ENCODE data around the gene ITPRIP. TPM values are rescaled to one million over a fixed set of nuclear protein-coding genes. Genes with fewer than 3 reads are reported as not detected.

ITPRIP gene
- total RNA-seq, 1 experiment from 2014 or later: 22.5 TPM

DNA sequence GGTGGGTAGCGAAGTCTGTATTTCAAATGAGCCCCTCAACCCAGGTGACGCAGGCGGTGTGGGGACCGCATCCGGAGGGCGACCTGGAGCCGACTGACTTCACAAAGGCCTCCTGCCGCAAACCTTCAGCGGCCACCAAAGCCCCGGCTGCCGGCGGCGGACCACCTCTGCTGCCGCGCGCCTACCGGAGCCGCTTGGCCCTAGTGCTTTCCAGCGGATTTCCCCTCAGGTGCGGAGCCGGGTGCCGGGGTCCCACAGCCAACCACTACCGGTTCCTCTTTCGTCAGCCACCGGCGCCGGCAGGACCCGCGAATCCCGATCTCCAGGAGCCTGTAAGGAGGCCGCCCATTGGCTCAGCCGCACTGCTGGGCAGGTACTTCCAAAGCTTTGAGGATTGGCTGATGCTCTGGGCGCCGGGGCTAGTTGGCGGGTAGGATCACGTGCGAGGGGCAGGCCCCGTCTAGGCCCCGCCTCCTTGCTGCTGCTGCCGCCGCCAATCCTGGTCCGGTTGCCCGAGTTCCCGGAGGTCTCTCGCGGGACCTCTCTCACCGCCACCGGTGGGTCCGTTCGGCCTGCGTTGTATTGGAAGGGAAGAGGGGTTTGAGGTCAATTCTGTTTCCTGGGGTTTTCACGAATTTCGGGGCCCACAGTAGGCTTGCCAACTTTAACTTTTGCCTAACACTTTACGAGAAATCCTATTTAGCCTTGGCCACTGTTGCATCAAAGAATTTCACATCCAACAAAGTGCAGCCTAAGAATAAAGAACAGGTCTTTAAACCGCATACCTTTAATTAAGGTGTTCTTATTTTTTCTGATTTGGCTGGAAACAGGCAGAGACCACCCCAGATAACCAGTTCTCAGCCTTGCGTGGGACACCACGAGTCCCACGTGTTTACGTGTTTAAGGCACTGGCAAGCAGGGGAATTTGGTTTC is 69.3 kb downstream of the ITPRIP start, which contains the start of gene GSTO2:
Gene GSTO2 (plus strand): TSS at position 472 of the 933 bp plus-strand sequence. CDS start 5,732 bp downstream, outside the sequence.
- Histone ChIP-seq H2BK20ac (ENCODE audit: low read depth, low read length, poor library complexity, severe bottlenecking) (no peak within 1 kb of the TSS), H4K20me1 (ENCODE audit: control insufficient read depth, insufficient read depth, insufficient read length) (no peaks in the 10 kb centered on the region), H3K9ac (ENCODE audit: extremely low read depth, insufficient read length, low read length) (peak within 1 kb of the TSS; percentile 93), H3K79me1 (ENCODE audit: insufficient read depth, low read depth, low read length, poor library complexity, severe bottlenecking) (no peaks in the 10 kb centered on the region), H3T11ph (ENCODE audit: low read length) (no peak within 1 kb of the TSS), H3K4ac (ENCODE audit: low read depth, low read length) (no peak within 1 kb of the TSS), H3K23me2 (ENCODE audit: insufficient read length, low read depth, low read length, poor library complexity, severe bottlenecking) (peaks cover 3% of the 10 kb centered on the region), H2AFZ (ENCODE audit: low read length) (no peak within 1 kb of the TSS), H3K23ac (ENCODE audit: insufficient read length, low read depth, low read length) (no peak within 1 kb of the TSS), H3K14ac (ENCODE audit: insufficient read depth, low read length) (peak within 1 kb of the TSS; percentile 74; the same call in 1 of the 2 replicates), H3K27ac (ENCODE audit: insufficient read length, low read depth, low read length) (peak within 1 kb of the TSS; percentile 35), H3K4me1 (ENCODE audit: insufficient read depth, low read length) (peaks cover 4% of the 10 kb centered on the region; the same call in 1 of the 2 replicates), H3K9me3 (ENCODE audit: control insufficient read depth, low read depth, low read length) (no peaks in the 10 kb centered on the region), H4K8ac (replicated peaks; ENCODE audit: insufficient read length, low read depth, low read length) (no peak within 1 kb of the TSS), H2BK15ac (ENCODE audit: low read depth, low read length) (no peak within 1 kb of the TSS), H3K18ac (ENCODE audit: insufficient read length, low read depth, low read length) (peak within 1 kb of the TSS; percentile 92), H2BK120ac (ENCODE audit: low read depth, low read length, poor library complexity, severe bottlenecking) (no peak within 1 kb of the TSS), H2AK5ac (ENCODE audit: insufficient read length, low read length) (no peak within 1 kb of the TSS), H3K27me3 (ENCODE audit: insufficient read depth, low read length) (no peaks in the 10 kb centered on the region), H4K91ac (ENCODE audit: insufficient read length, low read depth, low read length) (no peak within 1 kb of the TSS), H3K79me2 (ENCODE audit: insufficient read depth, low read length) (peaks cover 6% of the 10 kb centered on the region; the same call in 1 of the 2 replicates), H3K56ac (ENCODE audit: insufficient read length, low read depth, low read length) (no peak within 1 kb of the TSS), H4K5ac (ENCODE audit: insufficient read length, low read depth, low read length) (no peak within 1 kb of the TSS), H3K4me2 (ENCODE audit: insufficient read depth, insufficient read length, low read length) (peak within 1 kb of the TSS; percentile 80), H2BK5ac (ENCODE audit: insufficient read length, low read length) (no peak within 1 kb of the TSS), H2BK12ac (ENCODE audit: insufficient read length, low read depth, low read length) (no peak within 1 kb of the TSS)
- peaks cover 10 to 36% (median 14%) of the 10 kb centered on the region in 3 experiments for H3K36me3 Mint-ChIP-seq (ENCODE audit: insufficient read depth in 1 of 3, low read depth in 3 of 3)
- H3K4me1 Mint-ChIP-seq: peaks cover 11% of the 10 kb centered on the region in 2 experiments
- no CpG with 5 or more reads among the region's 59 CpGs for WGBS (ENCODE audit: extremely low coverage, insufficient read length, low lambda C conversion rate)
- peak; percentile 100 for DNase-seq
- TF ChIP-seq, protein P1, sequence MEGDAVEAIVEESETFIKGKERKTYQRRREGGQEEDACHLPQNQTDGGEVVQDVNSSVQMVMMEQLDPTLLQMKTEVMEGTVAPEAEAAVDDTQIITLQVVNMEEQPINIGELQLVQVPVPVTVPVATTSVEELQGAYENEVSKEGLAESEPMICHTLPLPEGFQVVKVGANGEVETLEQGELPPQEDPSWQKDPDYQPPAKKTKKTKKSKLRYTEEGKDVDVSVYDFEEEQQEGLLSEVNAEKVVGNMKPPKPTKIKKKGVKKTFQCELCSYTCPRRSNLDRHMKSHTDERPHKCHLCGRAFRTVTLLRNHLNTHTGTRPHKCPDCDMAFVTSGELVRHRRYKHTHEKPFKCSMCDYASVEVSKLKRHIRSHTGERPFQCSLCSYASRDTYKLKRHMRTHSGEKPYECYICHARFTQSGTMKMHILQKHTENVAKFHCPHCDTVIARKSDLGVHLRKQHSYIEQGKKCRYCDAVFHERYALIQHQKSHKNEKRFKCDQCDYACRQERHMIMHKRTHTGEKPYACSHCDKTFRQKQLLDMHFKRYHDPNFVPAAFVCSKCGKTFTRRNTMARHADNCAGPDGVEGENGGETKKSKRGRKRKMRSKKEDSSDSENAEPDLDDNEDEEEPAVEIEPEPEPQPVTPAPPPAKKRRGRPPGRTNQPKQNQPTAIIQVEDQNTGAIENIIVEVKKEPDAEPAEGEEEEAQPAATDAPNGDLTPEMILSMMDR (conservative IDR thresholded peaks at IDR 0.05): no peak
- H3K4me3 Mint-ChIP-seq: peak within 1 kb of the TSS; percentile 93 to 97
- H3K27me3 Mint-ChIP-seq (ENCODE audit: low read depth): no peaks in the 10 kb centered on the region
- H3K9me3 Mint-ChIP-seq: no peaks in the 10 kb centered on the region; a peak in 1 of 5 replicates
- peak within 1 kb of the TSS; percentile 93 to 97 (median 95); a peak in 6 of 7 replicates for H3K27ac Mint-ChIP-seq
